GM12878 (cell line): ENCODE results near the gene CCND2. TPM values are rescaled to one million over a fixed set of nuclear protein-coding genes. Genes with fewer than 3 reads are reported as not detected.

Experiments used
- ATAC-seq: fragments of 200-7000 bp; cut with Tn5 transposase; 3 replicates; pipeline ENCODE4 v1.9.1; 2020; ENCODE audit warnings: mild to moderate bottlenecking, moderate library complexity
- BruUV-seq: library from RNA; stranded (reverse); fragments of 400-500 nt; replicated peaks from 2 replicates; lab custom pipeline; 2021; lab: Mats Ljungman, UMichigan
- CTCF ChIA-PET: fragments of 300-600 bp; sonication (Branson Sonifier 250); formaldehyde crosslinking; extraction: SDS; loops from one replicate; lab custom pipeline; 2021; ENCODE audit warnings: inconsistent platforms; lab: Yijun Ruan, JAX
- POLR2A ChIA-PET: fragments of 350-600 bp; formaldehyde crosslinking; extraction: SDS; loops from one replicate; lab custom pipeline; 2021; ENCODE audit warnings: inconsistent platforms; lab: Charles Lee
- RAD21 ChIA-PET: fragments of 300-600 bp; sonication (Branson Sonifier 250); formaldehyde crosslinking; loops from one replicate; lab custom pipeline; 2023; ENCODE audit warnings: antibody characterized with exemption; ENCODE audit not compliant: unreplicated experiment; lab: Charles Lee
- SMC1A ChIA-PET: fragments of 300-600 bp; sonication (Branson Sonifier 250); formaldehyde crosslinking; loops from one replicate; lab custom pipeline; 2023; ENCODE audit not compliant: unreplicated experiment, uncharacterized antibody; lab: Charles Lee
- DNase-seq: peaks from one replicate; pipeline ENCODE4 v3.0.0-alpha.2; 2011; ENCODE audit warnings: low read depth, low spot score
- FAIRE-seq: peaks from 3 replicates; lab custom pipeline; 2011; peaks lifted over from hg19 to GRCh38; lab: Jason Lieb, UNC
- H2AFZ ChIP-seq: 2 replicates; pipeline ENCODE4 v1.6.0; 2011; ENCODE audit warnings: low read depth, low read length, control low read depth; ENCODE audit not compliant: control insufficient read depth
- H3K27ac ChIP-seq: 2 replicates; pipeline ENCODE4 v1.5.1; 2011; ENCODE audit warnings: control low read depth; ENCODE audit not compliant: control insufficient read depth, insufficient read depth
- H3K27me3 ChIP-seq, 2 experiments: replicated peaks in 1 of 2; 2 replicates each; pipeline versions ENCODE4 v1.6.0 to v1.6.1; 2011; ENCODE audit warnings: low read length in 1 of 2; ENCODE audit not compliant: control insufficient read depth in 2 of 2, insufficient read depth in 2 of 2
- H3K36me3 ChIP-seq, 2 experiments: 2 replicates each; pipeline ENCODE4 v1.5.1; 2011; ENCODE audit warnings: low read length in 1 of 2; ENCODE audit not compliant: control insufficient read depth in 2 of 2, insufficient read depth in 2 of 2
- H3K4me1 ChIP-seq: 2 replicates; pipeline ENCODE4 v1.6.1; 2011; ENCODE audit warnings: mild to moderate bottlenecking, low read length, moderate library complexity, mixed read lengths; ENCODE audit not compliant: control insufficient read depth, insufficient read depth
- H3K4me2 ChIP-seq: 2 replicates; pipeline ENCODE4 v1.6.0; 2011; ENCODE audit warnings: control low read depth; ENCODE audit not compliant: control insufficient read depth, insufficient read depth
- H3K4me3 ChIP-seq: fragments of 200-600 bp; sonication (generic); 2 replicates; pipeline ENCODE4 v1.5.1; 2016
- H3K79me2 ChIP-seq: 2 replicates; pipeline ENCODE4 v1.6.0; 2011; ENCODE audit warnings: low read length; ENCODE audit not compliant: control insufficient read depth, insufficient read depth
- H3K9ac ChIP-seq: 2 replicates; pipeline ENCODE4 v1.8.0; 2011; ENCODE audit warnings: low read length, control low read depth, mixed read lengths; ENCODE audit not compliant: control insufficient read depth, insufficient read depth
- H3K9me3 ChIP-seq: replicated peaks from 3 replicates; pipeline ENCODE4 v1.5.1; 2011; ENCODE audit warnings: mild to moderate bottlenecking, low read length; ENCODE audit not compliant: control insufficient read depth, insufficient read depth
- H4K20me1 ChIP-seq: 2 replicates; pipeline ENCODE4 v1.6.0; 2011; ENCODE audit not compliant: control insufficient read depth, insufficient read depth
- EGR1 ChIP-seq, 2 experiments: IDR thresholded peaks; 1 replicate in 1 of 2; 2 replicates in 1 of 2; pipeline ENCODE4 v1.6.1; 2011 to 2012; ENCODE audit warnings: low read depth in 2 of 2, low read length in 2 of 2, borderline replicate concordance in 1 of 2, mild to moderate bottlenecking in 1 of 2, moderate library complexity in 1 of 2
- MYC ChIP-seq: IDR thresholded peaks from 2 replicates; pipeline ENCODE4 v1.6.1; 2011; ENCODE audit warnings: mild to moderate bottlenecking, low read length, moderate library complexity, inconsistent platforms; ENCODE audit not compliant: insufficient read depth, insufficient replicate concordance, insufficient read length, severe bottlenecking
- RBBP5 ChIP-seq: fragments of 200-600 bp; sonication (generic); conservative IDR thresholded peaks from 2 replicates; pipeline ENCODE4 v1.6.1; 2016
- RCOR1 ChIP-seq: conservative IDR thresholded peaks from 2 replicates; pipeline ENCODE4 v1.6.1; 2012; ENCODE audit warnings: low read depth, low read length, improper control_type of control experiment
- RFX5 ChIP-seq: IDR thresholded peaks from 2 replicates; pipeline ENCODE4 v1.6.1; 2011; ENCODE audit warnings: low read depth, low read length, improper control_type of control experiment
- SMC3 ChIP-seq: IDR thresholded peaks from 2 replicates; pipeline ENCODE4 v1.6.1; 2011; ENCODE audit warnings: low read length, improper control_type of control experiment, borderline replicate concordance
- SUPT20H ChIP-seq: IDR thresholded peaks from 2 replicates; pipeline ENCODE4 v1.6.1; 2011; ENCODE audit warnings: low read depth, mild to moderate bottlenecking, low read length, moderate library complexity, borderline replicate concordance; ENCODE audit not compliant: control insufficient read depth
- TCF12 ChIP-seq: IDR thresholded peaks from 2 replicates; pipeline ENCODE4 v1.6.1; 2011; ENCODE audit warnings: low read depth, mild to moderate bottlenecking, low read length
- ZNF24 ChIP-seq: fragments of 450-650 bp; IDR thresholded peaks from 2 replicates; pipeline ENCODE4 v1.6.1; 2017; ENCODE audit warnings: antibody characterized with exemption, mild to moderate bottlenecking
- WGBS: methylation state at CpG from one replicate; pipeline ENCODE4 v1.1.6; 2016; ENCODE audit warnings: low lambda C conversion rate; ENCODE audit not compliant: insufficient replicate concordance, insufficient coverage; ENCODE audit errors: missing lambda C conversion rate; 5-methylcytosine and 5-hydroxymethylcytosine counted together
- in situ Hi-C: fragments of 300-500 bp; cut with MboI; formaldehyde crosslinking; loops from 9 replicates; pipeline ENCODE4 v1.14.3; 2018; ENCODE audit warnings: mixed read lengths
- intact Hi-C: fragments of 100-400 bp; cut with micrococcal nuclease; formaldehyde crosslinking; loops from one replicate; pipeline ENCODE4 v1.14.2; 2022; ENCODE audit not compliant: unreplicated experiment
- polyA plus RNA-seq, 11 experiments: library from polyadenylated mRNA; depleted of rRNA in 4 of 11; unstranded in 6 of 11; stranded (reverse) in 5 of 11; fragments of >200 nt; fragmentation: Nextera tagmentation in 4 of 11; fragmentation: Illumina TruSeq in 1 of 11; extraction: Ambion mirVana in 4 of 11; extraction: Trizol in 1 of 11; gene quantifications; 1 replicate in 1 of 11; 2 replicates in 10 of 11; pipeline versions ENCODE4 v1.2.1 to v1.2.3, GENCODE V29; 2011 to 2016; ENCODE audit warnings: inconsistent platforms in 2 of 11, missing spikeins in 2 of 11, low read depth in 1 of 11
- total RNA-seq, 4 experiments: library from RNA; depleted of rRNA in 3 of 4; stranded (reverse); fragments of >200 nt in 3 of 4; fragmentation: Illumina TruSeq in 1 of 4; extraction: Trizol in 1 of 4; gene quantifications; 2 replicates each; pipeline versions ENCODE4 v1.2.1 to v1.2.3, GENCODE V29; 2013 to 2021
- TF ChIP-seq, protein P1 (sequence below): IDR thresholded peaks from 2 replicates; pipeline ENCODE4 v1.6.1; 2012; ENCODE audit warnings: low read length, inconsistent platforms
- TF ChIP-seq, protein P2 (sequence below): fragments of 450-650 bp; IDR thresholded peaks from 2 replicates; pipeline ENCODE4 v1.6.1; 2016; ENCODE audit warnings: mild to moderate bottlenecking
- TF ChIP-seq, protein P3 (sequence below), 3 experiments: IDR thresholded peaks in 2 of 3; conservative IDR thresholded peaks in 1 of 3; 2 replicates each; pipeline ENCODE4 v1.5.1; 2011; ENCODE audit warnings: low read depth in 3 of 3, low read length in 3 of 3, mild to moderate bottlenecking in 3 of 3, control low read depth in 2 of 3, moderate library complexity in 2 of 3, inconsistent platforms in 1 of 3, mixed read lengths in 1 of 3; ENCODE audit not compliant: control insufficient read depth in 2 of 3, insufficient read depth in 1 of 3; ENCODE audit errors: extremely low read depth in 1 of 3
- TF ChIP-seq, protein P4 (sequence below): fragments of 450-650 bp; IDR thresholded peaks from 2 replicates; pipeline ENCODE4 v1.6.1; 2018; ENCODE audit warnings: borderline replicate concordance, mild to moderate bottlenecking; ENCODE audit not compliant: partially characterized antibody

Gene CCND2
- total and polyA plus RNA-seq, 10 of the 15 experiments (the other 5 are each of a cell fraction or from before 2014, with no cell fraction given): 30.1 to 263 (median 152) TPM

DNA sequence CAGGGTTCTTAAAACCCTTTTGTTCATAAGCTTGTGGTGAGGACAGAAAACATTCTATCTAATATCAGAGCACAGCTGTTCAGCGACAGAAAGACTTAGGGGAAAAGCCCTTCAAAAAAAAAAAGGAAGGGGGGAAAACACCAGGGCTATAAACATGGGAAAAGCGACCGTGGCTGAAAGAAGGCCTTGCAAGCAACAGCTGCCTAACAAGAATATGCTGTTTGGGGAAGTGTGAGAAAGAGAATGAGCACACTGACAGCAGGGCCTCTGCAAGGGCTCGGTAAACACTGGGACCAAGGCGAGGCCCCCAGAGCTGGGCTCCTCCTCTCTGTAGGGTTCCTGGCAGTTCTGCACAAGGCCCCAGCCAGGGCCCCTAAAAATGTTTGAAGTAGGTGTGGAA is 27.4 kb upstream of the CCND2 start (continued):
- TF ChIP-seq TCF12: peak; percentile 71
- TF ChIP-seq, protein P1, sequence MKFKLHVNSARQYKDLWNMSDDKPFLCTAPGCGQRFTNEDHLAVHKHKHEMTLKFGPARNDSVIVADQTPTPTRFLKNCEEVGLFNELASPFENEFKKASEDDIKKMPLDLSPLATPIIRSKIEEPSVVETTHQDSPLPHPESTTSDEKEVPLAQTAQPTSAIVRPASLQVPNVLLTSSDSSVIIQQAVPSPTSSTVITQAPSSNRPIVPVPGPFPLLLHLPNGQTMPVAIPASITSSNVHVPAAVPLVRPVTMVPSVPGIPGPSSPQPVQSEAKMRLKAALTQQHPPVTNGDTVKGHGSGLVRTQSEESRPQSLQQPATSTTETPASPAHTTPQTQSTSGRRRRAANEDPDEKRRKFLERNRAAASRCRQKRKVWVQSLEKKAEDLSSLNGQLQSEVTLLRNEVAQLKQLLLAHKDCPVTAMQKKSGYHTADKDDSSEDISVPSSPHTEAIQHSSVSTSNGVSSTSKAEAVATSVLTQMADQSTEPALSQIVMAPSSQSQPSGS: peak; percentile 36; the same call in 1 of the 2 replicates
- TF ChIP-seq, protein P2, sequence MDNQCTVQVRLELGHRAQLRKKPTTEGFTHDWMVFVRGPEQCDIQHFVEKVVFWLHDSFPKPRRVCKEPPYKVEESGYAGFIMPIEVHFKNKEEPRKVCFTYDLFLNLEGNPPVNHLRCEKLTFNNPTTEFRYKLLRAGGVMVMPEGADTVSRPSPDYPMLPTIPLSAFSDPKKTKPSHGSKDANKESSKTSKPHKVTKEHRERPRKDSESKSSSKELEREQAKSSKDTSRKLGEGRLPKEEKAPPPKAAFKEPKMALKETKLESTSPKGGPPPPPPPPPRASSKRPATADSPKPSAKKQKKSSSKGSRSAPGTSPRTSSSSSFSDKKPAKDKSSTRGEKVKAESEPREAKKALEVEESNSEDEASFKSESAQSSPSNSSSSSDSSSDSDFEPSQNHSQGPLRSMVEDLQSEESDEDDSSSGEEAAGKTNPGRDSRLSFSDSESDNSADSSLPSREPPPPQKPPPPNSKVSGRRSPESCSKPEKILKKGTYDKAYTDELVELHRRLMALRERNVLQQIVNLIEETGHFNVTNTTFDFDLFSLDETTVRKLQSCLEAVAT: 0 out of 2 replicates have a peak, but pooled peaks have one; percentile 22

DNA sequence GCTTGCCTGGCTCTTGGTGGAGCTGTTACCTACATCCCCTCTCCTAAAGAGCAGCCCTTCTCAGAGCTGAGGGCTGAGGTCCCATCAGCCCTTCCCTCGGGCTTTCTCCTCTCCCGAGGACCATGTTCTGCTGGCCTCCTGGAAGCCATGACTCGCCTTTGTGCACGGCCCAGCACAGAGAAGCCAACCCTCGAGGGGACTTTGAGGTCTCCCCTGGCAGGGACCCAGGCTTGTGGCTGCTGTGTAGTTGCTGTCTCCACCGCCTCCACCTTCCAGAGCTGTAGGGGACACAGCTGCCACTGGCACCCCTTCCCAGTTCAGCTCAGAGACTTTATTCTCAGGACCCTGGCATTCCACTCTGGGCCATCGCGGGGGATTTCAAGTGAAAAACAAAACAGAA is 22.9 kb upstream of the CCND2 start:
- Histone ChIP-seq H3K4me3 (no peak overlapping the region), H3K4me1 (peaks cover 11% of the 10 kb centered on the region), H3K9ac (no peak overlapping the region), H3K27me3 (no peaks in the 10 kb centered on the region; a peak in 1 of 4 replicates), H3K4me2 (no peak overlapping the region), H3K9me3 (no peaks in the 10 kb centered on the region), H3K27ac (no peak overlapping the region), H3K36me3 (no peaks in the 10 kb centered on the region), H3K79me2 (no peaks in the 10 kb centered on the region), H4K20me1 (no peaks in the 10 kb centered on the region), H2AFZ (no peak overlapping the region)
- ATAC-seq (peak; percentile 53), FAIRE-seq (no peak), DNase-seq (no peak)
- intact Hi-C loops: no loop called here
- RAD21 ChIA-PET: interaction anchor here (0.6 to 2.2 kb wide), 13 partner anchors 10 to 143 kb away, joined by 3 to 17 read pairs (median 4); no protein-coding TSS in a partner anchor
- SMC1A ChIA-PET: interaction anchor here (0.7 to 2.0 kb wide), 14 partner anchors 8 to 107 kb away, joined by 3 to 8 read pairs (median 4); no protein-coding TSS in a partner anchor
- no peak for TF ChIP-seq RFX5
- TF ChIP-seq EGR1 (IDR thresholded peaks at IDR 0.05; ENCODE audit: borderline replicate concordance in 1 of 2, low read depth in 2 of 2, low read length in 2 of 2): no peak
- no peak for TF ChIP-seq RBBP5
- TF ChIP-seq ZNF24: no peak
- TF ChIP-seq, protein P3, sequence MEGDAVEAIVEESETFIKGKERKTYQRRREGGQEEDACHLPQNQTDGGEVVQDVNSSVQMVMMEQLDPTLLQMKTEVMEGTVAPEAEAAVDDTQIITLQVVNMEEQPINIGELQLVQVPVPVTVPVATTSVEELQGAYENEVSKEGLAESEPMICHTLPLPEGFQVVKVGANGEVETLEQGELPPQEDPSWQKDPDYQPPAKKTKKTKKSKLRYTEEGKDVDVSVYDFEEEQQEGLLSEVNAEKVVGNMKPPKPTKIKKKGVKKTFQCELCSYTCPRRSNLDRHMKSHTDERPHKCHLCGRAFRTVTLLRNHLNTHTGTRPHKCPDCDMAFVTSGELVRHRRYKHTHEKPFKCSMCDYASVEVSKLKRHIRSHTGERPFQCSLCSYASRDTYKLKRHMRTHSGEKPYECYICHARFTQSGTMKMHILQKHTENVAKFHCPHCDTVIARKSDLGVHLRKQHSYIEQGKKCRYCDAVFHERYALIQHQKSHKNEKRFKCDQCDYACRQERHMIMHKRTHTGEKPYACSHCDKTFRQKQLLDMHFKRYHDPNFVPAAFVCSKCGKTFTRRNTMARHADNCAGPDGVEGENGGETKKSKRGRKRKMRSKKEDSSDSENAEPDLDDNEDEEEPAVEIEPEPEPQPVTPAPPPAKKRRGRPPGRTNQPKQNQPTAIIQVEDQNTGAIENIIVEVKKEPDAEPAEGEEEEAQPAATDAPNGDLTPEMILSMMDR (IDR thresholded peaks at IDR 0.05 in 2 of 3, conservative IDR thresholded peaks at IDR 0.05 in 1 of 3; ENCODE audit: control insufficient read depth in 2 of 3, extremely low read depth in 1 of 3, insufficient read depth in 1 of 3, low read depth in 3 of 3, low read length in 3 of 3): 0 out of 6 replicates have a peak, but pooled peaks of 1 of the 3 experiments have one; percentile 8
- TF ChIP-seq SMC3: 0 out of 2 replicates have a peak, but pooled peaks have one; percentile 2
- no peak for TF ChIP-seq SUPT20H
- no peak for TF ChIP-seq MYC
- TF ChIP-seq, protein P4, sequence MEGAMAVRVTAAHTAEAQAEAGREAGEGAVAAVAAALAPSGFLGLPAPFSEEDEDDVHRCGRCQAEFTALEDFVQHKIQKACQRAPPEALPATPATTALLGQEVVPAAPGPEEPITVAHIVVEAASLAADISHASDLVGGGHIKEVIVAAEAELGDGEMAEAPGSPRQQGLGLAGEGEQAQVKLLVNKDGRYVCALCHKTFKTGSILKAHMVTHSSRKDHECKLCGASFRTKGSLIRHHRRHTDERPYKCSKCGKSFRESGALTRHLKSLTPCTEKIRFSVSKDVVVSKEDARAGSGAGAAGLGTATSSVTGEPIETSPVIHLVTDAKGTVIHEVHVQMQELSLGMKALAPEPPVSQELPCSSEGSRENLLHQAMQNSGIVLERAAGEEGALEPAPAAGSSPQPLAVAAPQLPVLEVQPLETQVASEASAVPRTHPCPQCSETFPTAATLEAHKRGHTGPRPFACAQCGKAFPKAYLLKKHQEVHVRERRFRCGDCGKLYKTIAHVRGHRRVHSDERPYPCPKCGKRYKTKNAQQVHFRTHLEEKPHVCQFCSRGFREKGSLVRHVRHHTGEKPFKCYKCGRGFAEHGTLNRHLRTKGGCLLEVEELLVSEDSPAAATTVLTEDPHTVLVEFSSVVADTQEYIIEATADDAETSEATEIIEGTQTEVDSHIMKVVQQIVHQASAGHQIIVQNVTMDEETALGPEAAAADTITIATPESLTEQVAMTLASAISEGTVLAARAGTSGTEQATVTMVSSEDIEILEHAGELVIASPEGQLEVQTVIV: no peak
- TF ChIP-seq RCOR1: no peak
- CTCF ChIA-PET: interaction anchor here (1.0 to 1.6 kb wide), 7 partner anchors 9 to 95 kb away, joined by 3 to 12 read pairs (median 6); no protein-coding TSS in a partner anchor
- BruUV-seq: no TSS peak
- in situ Hi-C loops: no loop called here
- 39% methylated on average over 8 of the region's 8 CpGs for WGBS
- POLR2A ChIA-PET: interaction anchor here (0.6 to 1.6 kb wide), 8 partner anchors 13 to 106 kb away, joined by 3 to 5 read pairs (median 3); no protein-coding TSS in a partner anchor
